ENCODE data around the gene TMEM135.

Gene TMEM135

DNA sequence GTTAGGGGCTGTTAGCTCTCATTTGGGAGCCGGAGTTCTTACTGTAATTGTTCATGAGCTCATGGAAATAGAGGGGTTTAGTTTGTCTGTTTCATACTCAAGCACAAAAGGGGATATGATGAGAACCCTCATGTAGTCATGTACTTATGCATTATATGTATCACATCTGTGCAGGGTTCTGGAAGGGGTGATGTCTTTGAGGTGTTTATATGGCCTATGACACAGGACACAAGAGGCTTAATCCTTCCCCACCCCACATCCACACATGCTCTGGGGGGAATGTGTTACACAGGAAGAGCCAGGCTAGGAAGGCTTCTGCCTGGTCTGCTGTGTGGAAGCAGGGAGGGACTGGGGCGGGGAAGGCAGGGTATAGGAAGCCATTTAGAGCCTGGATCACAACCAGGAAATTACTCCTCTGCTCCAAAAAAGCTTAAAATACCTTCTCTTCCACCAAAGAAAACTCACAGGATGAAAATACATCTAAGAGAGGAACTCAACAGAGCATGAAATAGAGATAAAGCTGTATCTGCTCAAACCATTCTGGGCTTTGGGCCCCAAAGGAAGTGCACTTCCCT lies 316.1 kb downstream of the TMEM135 start:
- DNase-seq (ENCODE audit: low spot score) = no peak

DNA sequence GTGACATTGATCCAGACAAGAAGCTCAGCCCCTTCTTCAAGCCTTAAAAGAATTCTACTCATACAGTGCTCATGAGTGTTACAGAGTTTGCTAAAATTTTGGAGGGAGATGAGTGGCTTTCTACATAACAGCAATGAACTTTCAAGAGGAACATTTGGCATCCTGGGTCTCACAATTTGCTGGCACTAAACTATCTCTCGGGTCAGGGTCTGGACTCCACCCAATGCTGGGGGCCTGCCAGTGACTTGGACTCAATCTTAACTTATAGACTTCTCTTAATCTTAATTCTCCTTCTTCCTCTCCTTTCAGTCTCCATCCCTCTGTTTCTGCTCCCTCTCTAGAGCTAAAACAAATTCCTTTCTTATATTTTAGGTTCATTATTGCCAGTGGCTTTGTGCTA lies 317.9 kb downstream of the TMEM135 start:
- no peak for DNase-seq (ENCODE audit: low spot score)

DNA sequence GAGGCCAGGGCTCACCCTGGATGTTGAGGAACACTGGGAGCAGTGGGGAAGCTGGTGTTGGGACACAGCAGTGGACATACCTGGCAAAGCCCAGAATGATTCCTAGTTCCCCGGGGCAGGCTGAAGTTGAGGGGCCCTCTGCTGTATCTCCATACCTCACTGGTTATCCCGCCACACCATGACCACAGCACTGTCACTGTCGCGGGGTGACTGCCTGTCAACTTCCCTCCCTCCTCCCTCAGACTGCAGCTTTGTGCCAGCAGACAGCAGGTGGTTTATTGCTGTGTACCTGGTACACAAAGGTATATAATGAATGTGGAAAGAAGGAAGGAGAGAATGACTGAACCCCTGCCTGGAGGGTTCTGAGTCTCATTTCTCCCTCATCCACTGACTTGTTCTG lies 318.7 kb downstream of the TMEM135 start:
- DNase-seq (ENCODE audit: low spot score) = no peak

DNA sequence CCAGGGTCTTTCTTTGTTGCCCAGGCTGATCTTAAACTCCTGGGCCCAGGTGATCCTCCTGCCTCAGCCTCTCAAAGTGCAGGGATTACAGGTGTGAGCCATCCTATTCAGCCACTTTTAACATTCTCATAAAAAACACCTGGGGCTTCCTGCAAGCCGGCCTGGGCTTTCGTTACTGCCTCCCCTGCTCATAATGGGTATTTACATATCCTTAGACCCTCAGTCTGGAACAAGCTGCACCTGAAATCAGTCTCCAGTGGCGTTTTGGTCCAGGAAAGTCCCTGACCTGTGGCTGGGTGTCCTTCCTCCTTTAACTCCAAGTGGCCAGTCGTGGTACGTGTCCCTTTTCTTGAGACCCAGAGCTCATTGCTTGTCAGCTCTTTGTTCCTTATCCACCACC lies 320.7 kb downstream of the TMEM135 start:
- DNase-seq (ENCODE audit: low spot score) = no peak

DNA sequence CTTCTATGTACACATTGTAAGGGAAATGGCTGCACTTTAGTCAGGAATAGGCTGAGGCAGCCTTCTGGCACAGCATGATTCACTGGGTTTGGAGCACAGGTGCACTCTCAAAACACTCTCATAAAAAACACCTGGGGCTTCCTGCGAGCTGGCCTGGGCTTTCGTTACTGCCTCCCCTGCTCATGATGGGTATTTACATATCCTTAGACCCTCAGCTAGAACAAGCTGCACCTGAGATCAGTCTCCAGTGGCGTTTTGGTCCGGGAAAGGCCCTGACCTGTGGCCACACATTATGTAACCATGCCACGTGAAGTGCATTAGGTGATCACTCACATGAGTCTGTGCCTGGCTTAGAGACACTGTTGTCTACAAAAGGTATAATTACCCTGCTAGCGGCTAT lies 321.7 kb downstream of the TMEM135 start:
- no peak for DNase-seq (ENCODE audit: low spot score)

DNA sequence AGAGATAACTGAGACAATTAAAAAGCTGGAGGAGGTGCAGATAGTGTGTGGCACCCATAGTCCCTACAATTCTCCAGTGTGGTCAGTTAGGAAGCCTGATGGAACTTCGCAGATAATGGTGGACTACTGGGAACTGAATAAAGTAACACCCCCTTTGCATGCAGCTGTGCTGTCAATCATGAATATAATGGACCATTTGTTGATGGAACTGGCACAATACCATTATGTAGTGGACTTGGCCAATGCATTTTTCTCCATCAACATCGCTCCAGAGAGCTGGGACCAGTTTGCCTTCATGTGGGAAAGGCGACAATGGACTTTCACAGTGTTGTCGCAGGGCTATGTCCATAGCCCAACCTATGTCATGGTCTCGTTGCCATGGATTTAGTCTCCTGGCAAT lies 324.2 kb downstream of the TMEM135 start:
- no peak for DNase-seq (ENCODE audit: low spot score)

DNA sequence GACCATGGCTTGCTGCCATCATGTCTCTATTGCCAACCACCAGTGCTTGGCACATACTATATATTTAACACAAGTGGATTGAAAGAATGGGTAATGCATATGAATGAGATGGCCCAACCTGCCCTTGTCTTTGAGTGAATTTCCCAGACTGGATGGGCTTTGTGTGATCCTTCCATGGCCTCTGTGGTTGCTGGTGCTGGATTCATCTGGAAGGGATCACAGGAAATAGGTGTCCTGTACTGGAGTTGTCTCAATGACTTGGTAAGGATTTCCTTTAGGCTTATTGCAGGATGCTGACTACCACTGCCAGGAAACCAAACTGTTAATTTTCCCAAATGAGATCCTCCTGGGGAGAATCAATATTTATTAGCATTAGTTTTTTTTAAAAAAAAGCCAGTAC lies 328.6 kb downstream of the TMEM135 start:
- no peak for DNase-seq (ENCODE audit: low spot score)

DNA sequence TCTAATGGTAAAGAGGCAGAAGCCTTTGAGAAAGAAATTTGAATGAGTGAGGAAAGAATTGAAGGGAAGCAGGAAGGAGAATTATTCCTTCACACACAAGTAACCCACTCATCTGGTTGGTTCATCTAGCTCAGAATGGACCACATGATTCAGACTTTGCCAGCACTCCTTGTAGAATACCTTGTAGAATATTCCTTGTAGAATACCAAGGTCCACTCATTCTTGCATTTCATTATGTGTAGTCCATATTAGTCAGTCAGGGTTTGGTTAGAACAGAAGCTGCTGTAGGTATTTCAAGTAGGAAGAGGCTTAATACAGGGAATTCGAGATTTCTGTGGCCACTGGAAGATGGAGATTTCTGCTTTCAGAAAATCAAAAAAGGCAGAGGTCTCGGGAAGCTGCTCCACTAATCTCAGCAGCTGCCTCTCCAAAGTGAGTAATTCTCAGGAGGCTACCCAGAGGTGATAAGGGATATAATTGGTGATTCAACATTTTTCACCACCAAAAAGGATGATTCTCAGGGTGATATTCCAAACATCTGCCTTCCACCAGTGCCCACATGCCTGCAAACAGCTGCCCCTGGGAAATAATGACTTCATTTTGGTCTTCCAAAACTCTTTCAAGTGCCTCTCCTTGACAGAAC lies 329.1 kb downstream of the TMEM135 start:
- DNase-seq (ENCODE audit: low spot score) = no peak

DNA sequence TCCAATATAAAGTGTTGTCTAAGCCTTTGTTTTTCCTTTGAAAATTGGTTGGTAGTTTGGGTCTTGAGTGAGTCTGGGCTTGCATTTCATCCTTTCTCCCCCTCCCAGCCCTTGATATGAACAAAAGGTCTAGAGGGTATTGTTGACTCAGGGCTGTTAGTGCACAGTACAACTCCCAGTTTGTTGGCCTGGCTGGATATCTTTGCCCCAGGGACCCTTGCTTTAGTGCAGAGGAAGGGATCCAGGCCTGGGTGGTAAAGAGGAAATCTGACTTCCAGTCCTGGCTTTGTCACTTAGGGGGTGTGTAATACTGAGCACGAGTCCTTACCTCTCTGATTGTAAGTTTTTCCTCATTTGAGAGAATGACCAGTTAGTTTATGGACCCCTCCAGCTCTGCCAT lies 330.4 kb downstream of the TMEM135 start:
- no peak for DNase-seq (ENCODE audit: low spot score)

DNA sequence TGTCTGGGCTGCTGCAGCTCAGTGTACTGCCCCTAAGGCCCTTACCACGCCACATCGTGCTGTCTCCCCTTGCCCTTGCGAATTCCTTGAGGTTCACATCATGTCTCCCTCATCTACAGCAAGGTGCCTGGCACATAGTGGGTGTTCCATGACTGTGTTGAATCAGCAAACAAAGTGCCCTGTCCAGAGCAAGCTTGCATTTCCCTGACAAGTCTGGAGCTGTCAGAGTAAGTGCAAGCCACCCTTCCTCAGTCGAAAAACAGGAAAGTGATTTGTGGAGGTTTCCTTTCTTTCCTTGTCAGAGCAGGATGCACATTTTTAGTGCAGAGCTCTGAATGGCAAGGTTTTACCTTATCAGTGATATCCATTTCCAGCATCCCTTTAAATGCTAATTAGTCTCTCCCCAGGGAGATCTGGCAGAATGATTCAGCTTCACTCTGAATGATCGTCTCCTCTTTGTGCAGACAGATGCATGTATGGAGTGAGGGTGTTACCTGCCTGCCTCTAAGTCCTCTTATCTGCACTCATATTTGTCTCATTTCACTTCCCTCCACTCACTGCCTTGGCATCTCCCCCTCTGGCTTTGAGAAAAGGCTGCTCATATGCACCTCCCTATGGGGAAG lies 331.2 kb downstream of the TMEM135 start:
- DNase-seq (ENCODE audit: low spot score) = no peak

DNA sequence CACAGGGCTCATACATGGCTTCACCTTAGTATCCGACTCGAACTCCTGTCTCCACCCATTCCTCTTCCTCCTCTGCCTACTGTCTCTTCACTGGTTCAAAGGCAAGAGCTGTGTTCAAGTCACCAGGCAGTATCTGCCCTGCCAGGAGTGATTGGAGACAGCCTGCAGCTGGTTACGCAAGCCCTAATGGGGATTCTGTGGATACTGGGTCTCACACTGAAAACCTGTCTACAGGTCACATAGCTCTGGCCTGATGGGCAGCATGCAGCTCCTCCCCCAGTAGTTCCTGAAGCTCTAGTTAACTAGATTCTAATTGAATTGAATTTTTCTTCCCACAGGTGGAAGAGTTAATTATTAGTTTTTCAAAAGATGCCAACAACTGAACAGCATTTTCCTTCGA lies 332.2 kb downstream of the TMEM135 start:
- no peak for DNase-seq (ENCODE audit: low spot score)

DNA sequence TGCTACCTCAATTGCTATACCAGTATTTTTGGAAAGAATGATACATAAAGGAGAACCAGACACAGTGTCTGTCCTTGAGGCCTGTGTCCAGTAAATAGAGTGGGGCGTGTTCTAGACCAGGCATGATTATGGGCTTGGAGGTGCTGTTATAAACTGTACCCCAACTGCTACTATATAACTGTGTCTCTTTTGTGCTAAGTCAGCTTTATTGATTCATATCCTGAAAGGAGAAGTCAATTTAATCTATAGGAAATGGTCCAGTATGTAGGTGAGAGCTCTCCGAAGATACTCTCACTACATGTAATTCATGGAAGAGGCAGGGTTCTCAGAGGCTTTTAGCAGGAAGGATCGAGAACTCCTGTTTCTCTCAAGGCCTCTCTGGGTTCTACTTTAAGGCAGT lies 334.3 kb downstream of the TMEM135 start:
- no peak for DNase-seq (ENCODE audit: low spot score)
